Measurements from ENCODE around the gene NXPE1.

GRCh38 chr11:114606003-114606801 is 46.5 kb upstream of the NXPE1 start:
- TF ChIP-seq GATA2 (IDR thresholded peaks at IDR 0.05; ENCODE audit: low read depth, low read length), result no peak
- no peak for TF ChIP-seq GATA3 (IDR thresholded peaks at IDR 0.05; ENCODE audit: low read depth, low read length)

Data from SH-SY5Y (cell line).